Measurements from ENCODE around the gene RPUSD1. TPM values are rescaled to one million over a fixed set of nuclear protein-coding genes. Genes with fewer than 3 reads are reported as not detected.
"Not testable (repeated sequence)": the region's sequence is repeated elsewhere in the genome, so short reads cannot be mapped to it uniquely, and the experiment has no call there.

Gene RPUSD1, protein sequence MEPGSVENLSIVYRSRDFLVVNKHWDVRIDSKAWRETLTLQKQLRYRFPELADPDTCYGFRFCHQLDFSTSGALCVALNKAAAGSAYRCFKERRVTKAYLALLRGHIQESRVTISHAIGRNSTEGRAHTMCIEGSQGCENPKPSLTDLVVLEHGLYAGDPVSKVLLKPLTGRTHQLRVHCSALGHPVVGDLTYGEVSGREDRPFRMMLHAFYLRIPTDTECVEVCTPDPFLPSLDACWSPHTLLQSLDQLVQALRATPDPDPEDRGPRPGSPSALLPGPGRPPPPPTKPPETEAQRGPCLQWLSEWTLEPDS
- total RNA-seq (2014; rRNA removed): 72.6 and 93.7 TPM in 2 replicates
- Bru-seq, nascent RNA: percentile 56 among the genes with signal in this experiment
- BruChase-seq, experiment 1, labeled RNA remaining after a 6-hour chase: percentile 86 among the genes with signal in this experiment
- BruChase-seq, experiment 2, labeled RNA remaining after a 2-hour chase: percentile 72 among the genes with signal in this experiment
- long read RNA-seq, transcript RPUSD1-201 (6 exons, 2,050 nt): major isoform, 46 of 109 reads
- long read RNA-seq, transcript RPUSD1-205 (6 exons, 940 nt): minor isoform, 9 of 109 reads
- long read RNA-seq, partial matches to known transcripts: 6 of 109 reads
- long read RNA-seq, other reads (novel, unspliced or antisense): 39 of 109 reads

DNA sequence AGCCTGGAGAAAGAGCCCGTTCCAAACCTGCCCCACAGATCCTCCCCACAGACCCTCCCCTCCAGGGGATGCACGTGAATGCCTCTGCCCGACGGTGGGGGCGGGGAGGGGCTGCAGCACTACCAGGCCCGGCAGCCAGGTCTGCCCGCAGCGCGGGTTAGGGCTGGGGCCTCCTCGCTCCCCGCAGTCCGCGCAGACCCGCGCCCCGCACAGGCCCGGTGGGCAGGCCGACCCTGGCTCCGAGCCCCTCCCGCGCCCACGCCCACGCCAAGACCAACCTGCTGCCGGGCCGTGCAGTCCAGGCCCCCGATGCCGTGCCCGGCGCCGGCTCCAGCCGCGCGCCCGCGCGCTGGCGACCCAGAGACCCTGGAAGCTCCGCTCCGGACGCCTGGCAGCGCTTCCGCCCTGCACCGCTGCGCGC lies at the start of gene RPUSD1:
Gene RPUSD1, minus strand, starts transcription at position 404 of the 421 bp plus-strand sequence. CDS start 644 bp downstream, outside the sequence.
- Histone ChIP-seq H3F3A (ENCODE audit: low read length, unreplicated experiment) (no peaks in the 10 kb centered on the region), H3K9me3 (ENCODE audit: low read length) (no peaks in the 10 kb centered on the region), H3K4me1 (ENCODE audit: insufficient read depth, low read length) (peaks cover 16% of the 10 kb centered on the region), H4K20me1 (ENCODE audit: low read length) (no peaks in the 10 kb centered on the region), H3K79me2 (ENCODE audit: low read length) (peaks cover 45% of the 10 kb centered on the region), H3K36me3 (ENCODE audit: low read depth, low read length) (no peaks in the 10 kb centered on the region; the same call in 1 of the 2 replicates), H3K4me3 (ENCODE audit: low read length) (peak within 1 kb of the TSS; percentile 95), H3K9ac (ENCODE audit: low read length) (peak within 1 kb of the TSS; percentile 86), H3K27ac (ENCODE audit: low read length) (no peak within 1 kb of the TSS), H3K9me2 (replicated peaks; ENCODE audit: low read length) (no peaks in the 10 kb centered on the region), H3K27me3 (ENCODE audit: low read length) (no peaks in the 10 kb centered on the region), H3K4me2 (ENCODE audit: low read length) (peak within 1 kb of the TSS; percentile 94), H2AFZ (ENCODE audit: low read length) (peak within 1 kb of the TSS; percentile 80)
- BruUV-seq (replicated peaks): no TSS peak
- POLR2A ChIA-PET (ENCODE audit: unreplicated experiment): interaction anchor here (0.9 kb wide), 2 partner anchors 93 to 555 kb away, joined by 9 read pairs; no protein-coding TSS in a partner anchor
- CTCF ChIA-PET: interaction anchor here (0.6 to 1.5 kb wide), 4 partner anchors 47 to 76 kb away, joined by 5 to 9 read pairs (median 6); partner anchors contain the start of gene CIAO3
- DNase-seq: no peak
- TF ChIP-seq EZH2 (IDR thresholded peaks at IDR 0.05; ENCODE audit: low read length, unreplicated experiment): no peak
- no peak for TF ChIP-seq CTCF (conservative IDR thresholded peaks at IDR 0.05; ENCODE audit: low read depth, low read length)
- no peak for TF ChIP-seq EZH2phosphoT487 (IDR thresholded peaks at IDR 0.05; ENCODE audit: borderline replicate concordance, low read length)
- intact Hi-C loops (cut with micrococcal nuclease): loop anchor here (10.0 kb wide), 1 partner anchor 73 kb away; the partner anchor contains the start of gene METRN
- peak; percentile 18 for ATAC-seq

- H3K4me2 ChIP-seq (ENCODE audit: low read length); ATAC-seq; H3K79me2 ChIP-seq (ENCODE audit: low read length); intact Hi-C loops (cut with micrococcal nuclease); H3K27me3 ChIP-seq (ENCODE audit: low read length); H3K9me3 ChIP-seq (ENCODE audit: low read length); BruUV-seq (replicated peaks); H3K9ac ChIP-seq (ENCODE audit: low read length); H3K4me3 ChIP-seq (ENCODE audit: low read length); DNase-seq; H4K20me1 ChIP-seq (ENCODE audit: low read length); H3K4me1 ChIP-seq (ENCODE audit: insufficient read depth, low read length); H3F3A ChIP-seq (ENCODE audit: low read length, unreplicated experiment); H3K27ac ChIP-seq (ENCODE audit: low read length); H2AFZ ChIP-seq (ENCODE audit: low read length); H3K9me2 ChIP-seq (replicated peaks; ENCODE audit: low read length); H3K36me3 ChIP-seq (ENCODE audit: low read depth, low read length); POLR2A ChIA-PET (ENCODE audit: unreplicated experiment); CTCF ChIA-PET: not testable (repeated sequence)
These were observed 48.6 kb upstream of the RPUSD1 start for GRCh38 chr16:836822-837221.

DNA sequence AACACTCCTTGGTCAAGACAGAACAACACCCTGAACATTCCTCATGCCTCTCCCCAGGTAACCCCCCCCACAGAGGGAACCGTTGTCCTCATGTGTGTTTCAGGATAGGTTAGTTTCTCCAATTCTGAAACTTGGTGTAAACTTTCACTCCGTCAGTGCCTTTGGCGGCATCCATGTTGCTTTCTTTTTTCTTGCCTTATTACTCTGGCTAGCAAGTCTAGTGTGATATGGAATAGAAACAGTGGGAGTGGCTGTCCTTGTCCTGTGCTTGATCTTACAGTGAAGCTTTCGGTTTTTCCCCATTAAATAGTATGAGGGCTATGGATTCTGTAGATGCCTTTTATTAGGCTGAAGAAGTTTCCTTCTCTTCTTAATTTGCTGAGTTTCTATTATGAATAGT lies 48.0 kb upstream of the RPUSD1 start:
- H2AFZ ChIP-seq (ENCODE audit: low read length): no peak overlapping the region
- TF ChIP-seq EZH2 (IDR thresholded peaks at IDR 0.05; ENCODE audit: low read length, unreplicated experiment) (no peak), EZH2phosphoT487 (IDR thresholded peaks at IDR 0.05; ENCODE audit: borderline replicate concordance, low read length) (no peak), CTCF (conservative IDR thresholded peaks at IDR 0.05; ENCODE audit: low read depth, low read length) (no peak)
- ChIA-PET CTCF (no interaction called here), POLR2A (ENCODE audit: unreplicated experiment) (no interaction called here)
- no peaks in the 10 kb centered on the region for H3K4me1 ChIP-seq (ENCODE audit: insufficient read depth, low read length)
- intact Hi-C loops (cut with micrococcal nuclease): no loop called here
- H3F3A ChIP-seq (ENCODE audit: low read length, unreplicated experiment): no peaks in the 10 kb centered on the region
- H3K36me3 ChIP-seq (ENCODE audit: low read depth, low read length): no peaks in the 10 kb centered on the region
- no peak for DNase-seq
- no peaks in the 10 kb centered on the region for H3K9me3 ChIP-seq (ENCODE audit: low read length)
- no peak overlapping the region for H3K27ac ChIP-seq (ENCODE audit: low read length)
- no peaks in the 10 kb centered on the region for H4K20me1 ChIP-seq (ENCODE audit: low read length)
- no peaks in the 10 kb centered on the region for H3K9me2 ChIP-seq (replicated peaks; ENCODE audit: low read length)
- H3K79me2 ChIP-seq (ENCODE audit: low read length): no peaks in the 10 kb centered on the region
- ATAC-seq: no peak
- BruUV-seq (replicated peaks): no TSS peak
- no peaks in the 10 kb centered on the region for H3K27me3 ChIP-seq (ENCODE audit: low read length)
- H3K4me2 ChIP-seq (ENCODE audit: low read length): no peak overlapping the region
- H3K9ac ChIP-seq (ENCODE audit: low read length): no peak overlapping the region
- no peak overlapping the region for H3K4me3 ChIP-seq (ENCODE audit: low read length)

All from PC-3 (cell line).